HEK293T (cell line): ENCODE results near the gene CDH15.

Source experiments
- BHLHE40 ChIP-seq: fragments of 450-650 bp; IDR thresholded peaks from 2 replicates; pipeline ENCODE4 v1.6.1; 2016; ENCODE audit warnings: mild to moderate bottlenecking, moderate library complexity, borderline replicate concordance
- CTBP1 ChIP-seq: fragments of 450-650 bp; IDR thresholded peaks from 2 replicates; pipeline ENCODE4 v1.6.1; 2016; ENCODE audit warnings: borderline replicate concordance
- FOXA1 ChIP-seq: fragments of 450-650 bp; IDR thresholded peaks from 2 replicates; pipeline ENCODE4 v1.6.1; 2016; ENCODE audit warnings: mild to moderate bottlenecking
- FOXK2 ChIP-seq: fragments of 450-650 bp; IDR thresholded peaks from 2 replicates; pipeline ENCODE4 v1.6.1; 2016; ENCODE audit warnings: mild to moderate bottlenecking
- FOXM1 ChIP-seq: fragments of 450-650 bp; IDR thresholded peaks from 2 replicates; pipeline ENCODE4 v1.6.1; 2017; ENCODE audit warnings: mild to moderate bottlenecking, borderline replicate concordance

DNA sequence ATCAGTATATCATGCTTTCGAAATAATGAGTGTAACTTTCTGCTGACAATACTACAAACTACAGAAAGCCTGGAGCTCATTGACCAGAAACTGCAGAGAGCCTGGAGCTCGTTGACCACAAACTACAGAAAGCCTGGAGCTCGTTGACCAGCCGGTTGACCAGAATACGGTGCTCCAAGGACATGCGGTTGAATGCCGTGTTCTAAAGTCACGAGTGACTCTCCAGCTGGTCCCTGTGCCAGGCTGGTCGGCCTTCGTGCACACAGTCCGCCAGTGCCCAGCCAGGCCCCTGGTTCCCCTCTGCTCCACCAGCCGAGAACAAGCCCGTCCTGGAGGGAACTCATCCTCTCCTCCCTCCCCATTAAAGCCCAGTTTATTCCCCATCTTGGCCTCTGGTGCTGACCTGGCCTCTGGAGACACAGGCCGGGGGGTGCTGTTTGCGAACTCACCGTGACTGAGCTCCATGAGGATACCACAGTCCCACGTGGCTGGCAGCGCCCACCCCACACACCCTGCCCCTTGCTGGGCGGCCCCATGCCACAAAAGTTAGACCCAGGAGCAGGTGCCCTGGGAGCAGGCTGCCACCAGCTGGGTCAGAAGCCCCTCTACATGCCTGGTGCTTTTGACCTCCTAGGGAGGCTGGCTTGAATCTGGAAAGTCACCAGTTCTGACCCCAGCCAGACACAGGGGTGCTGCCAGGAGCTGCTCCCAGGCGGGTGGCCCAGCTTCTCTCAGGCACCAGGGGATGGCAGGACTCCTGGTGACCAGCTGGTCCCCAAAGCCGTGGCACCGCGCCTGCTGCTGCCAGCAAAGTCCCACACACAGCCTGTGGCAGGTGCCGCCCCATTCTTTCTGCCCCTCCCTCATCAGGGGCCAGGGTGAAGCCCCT lies 15.5 kb upstream of the CDH15 start:
- TF ChIP-seq FOXK2 (no peak), CTBP1 (no peak), FOXA1 (no peak), BHLHE40 (no peak), FOXM1 (no peak)
